ENCODE measurements around the gene TNFRSF19.

TNFRSF19 gene

DNA sequence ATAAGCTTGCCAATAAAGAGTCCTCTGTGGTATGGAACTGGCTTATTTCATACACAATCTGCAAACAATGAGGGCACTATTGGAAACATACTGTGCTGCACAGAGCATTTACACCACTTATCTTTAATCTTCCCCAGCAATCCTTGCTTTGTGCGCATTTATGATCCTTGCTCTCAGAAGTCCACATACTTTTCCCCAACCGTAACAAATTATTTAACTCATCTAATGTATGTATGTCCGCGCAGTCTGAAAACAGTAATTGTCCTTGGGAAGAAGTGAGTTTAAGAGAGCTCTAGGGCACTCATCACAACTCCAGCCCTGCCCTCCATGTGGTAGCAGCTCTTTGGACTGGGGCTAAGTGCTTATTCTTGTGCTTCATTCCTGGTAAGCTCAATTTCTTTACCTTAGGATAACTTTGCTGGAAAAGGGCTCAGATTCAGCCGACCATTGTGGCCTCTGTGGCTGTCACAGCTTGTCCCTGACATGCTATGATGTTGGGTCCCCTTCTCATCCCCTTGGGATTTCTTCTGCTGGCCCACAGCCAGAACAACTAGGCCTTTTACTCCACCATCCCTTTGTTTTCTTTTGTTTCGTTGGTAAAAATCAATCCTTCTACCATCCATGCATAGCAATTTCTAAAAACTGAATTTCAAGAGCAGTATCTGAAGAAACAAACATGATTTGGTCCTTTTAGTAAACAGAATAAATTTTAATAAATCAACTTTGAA lies 152.7 kb downstream of the TNFRSF19 start:
- no peak for TF ChIP-seq EZH2 (IDR thresholded peaks at IDR 0.05; ENCODE audit: borderline replicate concordance, low read length)
- TF ChIP-seq, protein P1, sequence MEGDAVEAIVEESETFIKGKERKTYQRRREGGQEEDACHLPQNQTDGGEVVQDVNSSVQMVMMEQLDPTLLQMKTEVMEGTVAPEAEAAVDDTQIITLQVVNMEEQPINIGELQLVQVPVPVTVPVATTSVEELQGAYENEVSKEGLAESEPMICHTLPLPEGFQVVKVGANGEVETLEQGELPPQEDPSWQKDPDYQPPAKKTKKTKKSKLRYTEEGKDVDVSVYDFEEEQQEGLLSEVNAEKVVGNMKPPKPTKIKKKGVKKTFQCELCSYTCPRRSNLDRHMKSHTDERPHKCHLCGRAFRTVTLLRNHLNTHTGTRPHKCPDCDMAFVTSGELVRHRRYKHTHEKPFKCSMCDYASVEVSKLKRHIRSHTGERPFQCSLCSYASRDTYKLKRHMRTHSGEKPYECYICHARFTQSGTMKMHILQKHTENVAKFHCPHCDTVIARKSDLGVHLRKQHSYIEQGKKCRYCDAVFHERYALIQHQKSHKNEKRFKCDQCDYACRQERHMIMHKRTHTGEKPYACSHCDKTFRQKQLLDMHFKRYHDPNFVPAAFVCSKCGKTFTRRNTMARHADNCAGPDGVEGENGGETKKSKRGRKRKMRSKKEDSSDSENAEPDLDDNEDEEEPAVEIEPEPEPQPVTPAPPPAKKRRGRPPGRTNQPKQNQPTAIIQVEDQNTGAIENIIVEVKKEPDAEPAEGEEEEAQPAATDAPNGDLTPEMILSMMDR (IDR thresholded peaks at IDR 0.05; ENCODE audit: low read length), result no peak
- no peaks in the 10 kb centered on the region for H3K9me2 ChIP-seq (ENCODE audit: low read depth, low read length)
- no peak overlapping the region for H3K4me2 ChIP-seq (ENCODE audit: low read length)
- H3K9ac ChIP-seq (ENCODE audit: low read length), result no peak overlapping the region
- no peaks in the 10 kb centered on the region for H3K9me3 ChIP-seq (ENCODE audit: low read length)
- no peaks in the 10 kb centered on the region for H3K79me2 ChIP-seq (ENCODE audit: insufficient read depth, low read length)
- H3K36me3 ChIP-seq (ENCODE audit: insufficient read depth, low read length), result no peaks in the 10 kb centered on the region
- no peaks in the 10 kb centered on the region for H3K27me3 ChIP-seq (ENCODE audit: insufficient read depth, low read length)
- H2AFZ ChIP-seq (ENCODE audit: low read length), result no peak overlapping the region
- no peaks in the 10 kb centered on the region for H3F3A ChIP-seq (ENCODE audit: insufficient read depth, low read length)
- no peak overlapping the region for H3K27ac ChIP-seq (ENCODE audit: low read depth, low read length, poor library complexity, severe bottlenecking)
- no peaks in the 10 kb centered on the region for H4K20me1 ChIP-seq (ENCODE audit: insufficient read depth, low read length)
- H3K4me1 ChIP-seq (ENCODE audit: insufficient read depth, low read length, severe bottlenecking), result no peaks in the 10 kb centered on the region
- H3K4me3 ChIP-seq (ENCODE audit: low read depth, low read length, poor library complexity, severe bottlenecking), result no peak overlapping the region

DNA sequence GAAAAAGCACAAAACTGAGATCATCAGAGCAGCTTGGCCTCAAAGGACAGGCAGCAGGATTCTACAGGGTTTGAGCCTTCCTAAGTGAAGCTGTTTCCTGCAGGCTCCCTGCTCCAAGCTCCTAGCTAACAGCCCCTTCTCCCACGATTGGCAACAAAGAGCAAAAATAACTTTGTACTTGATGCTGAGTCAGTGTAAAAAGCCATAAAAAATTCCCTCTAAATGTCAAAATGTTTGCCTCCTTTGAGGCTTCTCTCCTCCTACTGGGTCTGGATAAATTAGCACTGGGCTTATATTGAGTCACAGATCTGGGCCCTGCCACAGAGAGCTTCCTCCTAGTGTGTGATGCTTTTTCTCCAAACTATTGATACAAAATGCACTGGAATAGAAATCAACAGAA lies 153.3 kb downstream of the TNFRSF19 start:
- Histone ChIP-seq H3F3A (ENCODE audit: insufficient read depth, low read length) (no peaks in the 10 kb centered on the region), H3K9ac (ENCODE audit: low read length) (no peak overlapping the region), H3K79me2 (ENCODE audit: insufficient read depth, low read length) (no peaks in the 10 kb centered on the region), H3K4me1 (ENCODE audit: insufficient read depth, low read length, severe bottlenecking) (no peaks in the 10 kb centered on the region), H3K27ac (ENCODE audit: low read depth, low read length, poor library complexity, severe bottlenecking) (no peak overlapping the region), H3K36me3 (ENCODE audit: insufficient read depth, low read length) (no peaks in the 10 kb centered on the region), H3K9me3 (ENCODE audit: low read length) (no peaks in the 10 kb centered on the region), H3K9me2 (ENCODE audit: low read depth, low read length) (no peaks in the 10 kb centered on the region), H3K4me2 (ENCODE audit: low read length) (no peak overlapping the region), H4K20me1 (ENCODE audit: insufficient read depth, low read length) (no peaks in the 10 kb centered on the region), H3K4me3 (ENCODE audit: low read depth, low read length, poor library complexity, severe bottlenecking) (no peak overlapping the region), H3K27me3 (ENCODE audit: insufficient read depth, low read length) (no peaks in the 10 kb centered on the region), H2AFZ (ENCODE audit: low read length) (no peak overlapping the region)
- TF ChIP-seq, protein P1 (IDR thresholded peaks at IDR 0.05; ENCODE audit: low read length), result no peak
- no peak for TF ChIP-seq EZH2 (IDR thresholded peaks at IDR 0.05; ENCODE audit: borderline replicate concordance, low read length)

DNA sequence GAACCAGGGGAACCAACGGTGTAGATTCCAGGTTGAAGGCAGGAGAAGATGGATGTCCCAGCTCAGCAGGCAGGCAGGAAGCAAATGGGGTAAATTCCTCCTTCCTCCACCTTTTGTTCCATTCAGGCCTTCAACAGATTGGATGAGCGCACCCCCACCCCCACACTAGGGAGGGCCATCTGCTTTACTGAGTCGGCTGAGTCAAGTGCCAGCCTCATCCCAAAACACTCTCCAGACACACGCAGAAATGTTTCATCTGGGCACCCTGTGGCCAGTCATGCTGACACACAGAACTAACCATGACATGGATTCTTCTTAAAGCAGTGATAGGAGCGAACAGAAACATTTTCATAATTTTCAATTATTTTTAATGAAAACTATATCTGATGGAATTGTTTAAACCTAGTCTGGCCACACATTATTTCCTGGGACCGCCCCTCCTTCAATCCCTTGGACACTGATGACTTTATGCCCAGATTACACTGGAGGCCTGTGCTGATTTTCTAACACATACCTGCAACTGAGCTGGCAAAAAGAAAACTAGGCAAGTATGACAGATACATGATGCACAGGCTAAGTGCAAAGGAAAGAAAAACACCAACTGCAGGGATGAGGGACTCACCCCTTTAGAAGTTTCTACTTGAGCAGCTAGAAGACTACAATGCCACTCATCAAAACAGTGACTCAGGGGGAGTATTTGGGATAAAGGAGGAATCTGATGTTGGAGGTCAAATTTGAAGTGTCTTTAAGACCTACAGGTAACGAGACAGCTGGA lies 154.2 kb downstream of the TNFRSF19 start:
- Histone ChIP-seq H3K4me3 (ENCODE audit: low read depth, low read length, poor library complexity, severe bottlenecking) (no peak overlapping the region), H3K36me3 (ENCODE audit: insufficient read depth, low read length) (no peaks in the 10 kb centered on the region), H3K79me2 (ENCODE audit: insufficient read depth, low read length) (no peaks in the 10 kb centered on the region), H3K4me1 (ENCODE audit: insufficient read depth, low read length, severe bottlenecking) (no peaks in the 10 kb centered on the region), H3K4me2 (ENCODE audit: low read length) (no peak overlapping the region), H3K27me3 (ENCODE audit: insufficient read depth, low read length) (no peaks in the 10 kb centered on the region), H3K9me3 (ENCODE audit: low read length) (no peaks in the 10 kb centered on the region), H2AFZ (ENCODE audit: low read length) (no peak overlapping the region), H4K20me1 (ENCODE audit: insufficient read depth, low read length) (no peaks in the 10 kb centered on the region), H3K9me2 (ENCODE audit: low read depth, low read length) (no peaks in the 10 kb centered on the region), H3F3A (ENCODE audit: insufficient read depth, low read length) (no peaks in the 10 kb centered on the region), H3K27ac (ENCODE audit: low read depth, low read length, poor library complexity, severe bottlenecking) (no peak overlapping the region), H3K9ac (ENCODE audit: low read length) (no peak overlapping the region)
- TF ChIP-seq, protein P1 (IDR thresholded peaks at IDR 0.05; ENCODE audit: low read length), result no peak
- TF ChIP-seq EZH2 (IDR thresholded peaks at IDR 0.05; ENCODE audit: borderline replicate concordance, low read length), result no peak
